Activated CD4-positive, alpha-beta memory T cell treated with anti-CD3 and anti-CD28 coated beads, Interleukin-2, amount 10 ng/mL, durations not matched to agents 7 days and 5 days (primary cell): ENCODE measurements around the gene ADAD1. TPM values are rescaled to one million over a fixed set of nuclear protein-coding genes. Genes with fewer than 3 reads are reported as not detected.
"Not testable (repeated sequence)": the region's sequence is repeated elsewhere in the genome, so short reads cannot be mapped to it uniquely, and the experiment has no call there.

ENCODE experiments used
- CTCF ChIA-PET: fragments of 350-600 bp; sonication (Branson Sonifier 250); formaldehyde crosslinking; loops from one replicate; lab custom pipeline; 2021; ENCODE audit warnings: antibody characterized with exemption, inconsistent platforms; lab: Charles Lee
- POLR2A ChIA-PET: fragments of 350-600 bp; sonication (Branson Sonifier 250); formaldehyde crosslinking; loops from one replicate; lab custom pipeline; 2021; ENCODE audit warnings: antibody characterized with exemption; lab: Charles Lee
- DNase-seq: peaks from one replicate; pipeline ENCODE4 v3.0.0-alpha.2; 2020
- H3K27ac Mint-ChIP-seq: one replicate; pipeline ENCODE4 v1.8.0; 2021; ENCODE audit warnings: mild to moderate bottlenecking, mixed read lengths
- H3K27me3 Mint-ChIP-seq: one replicate; pipeline ENCODE4 v1.8.0; 2021; ENCODE audit warnings: mixed read lengths
- H3K36me3 Mint-ChIP-seq: one replicate; pipeline ENCODE4 v1.8.0; 2021; ENCODE audit warnings: low read depth, mixed read lengths
- H3K4me1 Mint-ChIP-seq: one replicate; pipeline ENCODE4 v1.8.0; 2021; ENCODE audit warnings: mixed read lengths
- H3K4me3 Mint-ChIP-seq: one replicate; pipeline ENCODE4 v1.8.0; 2021; ENCODE audit warnings: mild to moderate bottlenecking, mixed read lengths
- H3K9me3 Mint-ChIP-seq: one replicate; pipeline ENCODE4 v1.8.0; 2021; ENCODE audit warnings: mixed read lengths
- total RNA-seq, 2 experiments: library from RNA; stranded (reverse); gene quantifications; one replicate each; pipeline ENCODE4 v1.2.3, GENCODE V29; 2021

The ADAD1 gene
- total RNA-seq, result not detected

GRCh38 chr4:122378711-122379110 lies at the start of gene ADAD1:
Gene ADAD1 (plus strand): TSS chr4:122379011. CDS start chr4:122380070, 1,059 bp downstream.
- H3K4me3 Mint-ChIP-seq, result no peak within 1 kb of the TSS
- no peaks in the 10 kb centered on the region for H3K27me3 Mint-ChIP-seq
- no peak for DNase-seq
- ChIA-PET CTCF (no interaction called here), POLR2A (no interaction called here)
- peaks cover 6% of the 10 kb centered on the region for H3K9me3 Mint-ChIP-seq
- no peaks in the 10 kb centered on the region for H3K36me3 Mint-ChIP-seq
- H3K4me1 Mint-ChIP-seq, result no peaks in the 10 kb centered on the region
- no peak within 1 kb of the TSS for H3K27ac Mint-ChIP-seq

GRCh38 chr4:122329876-122330565 lies 48.8 kb upstream of the ADAD1 start:
- Mint-ChIP-seq H3K36me3 (peaks cover 30% of the 10 kb centered on the region), H3K9me3 (no peaks in the 10 kb centered on the region), H3K4me1 (peaks cover 11% of the 10 kb centered on the region), H3K27ac (no peak overlapping the region), H3K4me3 (no peak overlapping the region), H3K27me3 (no peaks in the 10 kb centered on the region)
- CTCF ChIA-PET, result interaction anchor here (0.8 kb wide), 1 partner anchor 249 kb away, joined by 3 read pairs; no protein-coding TSS in a partner anchor
- DNase-seq, result no peak
- POLR2A ChIA-PET, result no interaction called here

GRCh38 chr4:122331195-122331594 lies 47.6 kb upstream of the ADAD1 start:
- H3K9me3 Mint-ChIP-seq, result no peaks in the 10 kb centered on the region
- no peak overlapping the region for H3K27ac Mint-ChIP-seq
- POLR2A ChIA-PET, result no interaction called here
- no peak for DNase-seq
- H3K36me3 Mint-ChIP-seq, result peaks cover 36% of the 10 kb centered on the region
- H3K4me3 Mint-ChIP-seq, result no peak overlapping the region
- CTCF ChIA-PET, result no interaction called here
- peaks cover 13% of the 10 kb centered on the region for H3K4me1 Mint-ChIP-seq
- no peaks in the 10 kb centered on the region for H3K27me3 Mint-ChIP-seq

GRCh38 chr4:122334828-122335227 lies 44.0 kb upstream of the ADAD1 start:
- Mint-ChIP-seq H3K36me3 (peaks cover 37% of the 10 kb centered on the region), H3K27me3 (no peaks in the 10 kb centered on the region), H3K4me3 (no peak overlapping the region), H3K27ac (no peak overlapping the region), H3K4me1 (peaks cover 13% of the 10 kb centered on the region), H3K9me3 (no peaks in the 10 kb centered on the region)
- DNase-seq, result no peak
- ChIA-PET CTCF (no interaction called here), POLR2A (no interaction called here)

GRCh38 chr4:122341886-122342285 lies 36.9 kb upstream of the ADAD1 start:
- no peak for DNase-seq
- Mint-ChIP-seq H3K36me3 (peaks cover 24% of the 10 kb centered on the region), H3K27me3 (no peaks in the 10 kb centered on the region), H3K4me3 (no peak overlapping the region), H3K4me1 (no peaks in the 10 kb centered on the region), H3K9me3 (no peaks in the 10 kb centered on the region), H3K27ac (no peak overlapping the region)
- CTCF ChIA-PET, result interaction anchor here (0.6 kb wide), 1 partner anchor 521 kb away, joined by 4 read pairs; no protein-coding TSS in a partner anchor
- POLR2A ChIA-PET, result no interaction called here

GRCh38 chr4:122346036-122346435 lies 32.8 kb upstream of the ADAD1 start:
- Mint-ChIP-seq H3K27me3 (no peaks in the 10 kb centered on the region), H3K27ac (no peak overlapping the region), H3K9me3 (no peaks in the 10 kb centered on the region), H3K4me3 (no peak overlapping the region), H3K4me1 (no peaks in the 10 kb centered on the region), H3K36me3 (peaks cover 51% of the 10 kb centered on the region)
- DNase-seq, result no peak
- POLR2A ChIA-PET, result interaction anchor here (0.6 kb wide), 1 partner anchor 169 kb away, joined by 3 read pairs; no protein-coding TSS in a partner anchor
- CTCF ChIA-PET, result no interaction called here

GRCh38 chr4:122346503-122346902 lies 32.3 kb upstream of the ADAD1 start:
- no peak for DNase-seq
- H3K4me3 Mint-ChIP-seq, result no peak overlapping the region
- peaks cover 54% of the 10 kb centered on the region for H3K36me3 Mint-ChIP-seq
- POLR2A ChIA-PET, result no interaction called here
- H3K4me1 Mint-ChIP-seq, result no peaks in the 10 kb centered on the region
- H3K9me3 Mint-ChIP-seq, result no peaks in the 10 kb centered on the region
- CTCF ChIA-PET, result interaction anchor here (1.2 kb wide), 1 partner anchor 232 kb away, joined by 3 read pairs; no protein-coding TSS in a partner anchor
- no peaks in the 10 kb centered on the region for H3K27me3 Mint-ChIP-seq
- H3K27ac Mint-ChIP-seq, result no peak overlapping the region

- DNase-seq, result no peak
- POLR2A ChIA-PET, result no interaction called here
- peaks cover 59% of the 10 kb centered on the region for H3K36me3 Mint-ChIP-seq
- no peak overlapping the region for H3K27ac Mint-ChIP-seq
- peaks cover 2% of the 10 kb centered on the region for H3K4me1 Mint-ChIP-seq
- no peaks in the 10 kb centered on the region for H3K9me3 Mint-ChIP-seq
- H3K27me3 Mint-ChIP-seq, result no peaks in the 10 kb centered on the region
- no peak overlapping the region for H3K4me3 Mint-ChIP-seq
- CTCF ChIA-PET, result no interaction called here
These were observed 22.4 kb upstream of the ADAD1 start for GRCh38 chr4:122356317-122356808.

GRCh38 chr4:122360754-122361153 lies 18.1 kb upstream of the ADAD1 start:
- no peak overlapping the region for H3K4me3 Mint-ChIP-seq
- ChIA-PET CTCF (no interaction called here), POLR2A (no interaction called here)
- DNase-seq, result no peak
- H3K27ac Mint-ChIP-seq, result no peak overlapping the region
- H3K9me3 Mint-ChIP-seq, result peaks cover 3% of the 10 kb centered on the region
- H3K36me3 Mint-ChIP-seq, result peaks cover 49% of the 10 kb centered on the region
- H3K27me3 Mint-ChIP-seq, result no peaks in the 10 kb centered on the region
- H3K4me1 Mint-ChIP-seq, result peaks cover 10% of the 10 kb centered on the region

GRCh38 chr4:122364700-122365404 lies 14.0 kb upstream of the ADAD1 start:
- Mint-ChIP-seq H3K27me3 (no peaks in the 10 kb centered on the region), H3K9me3 (peaks cover 17% of the 10 kb centered on the region), H3K4me3 (no peak overlapping the region), H3K4me1 (peaks cover 10% of the 10 kb centered on the region), H3K36me3 (peaks cover 36% of the 10 kb centered on the region), H3K27ac (no peak overlapping the region)
- POLR2A ChIA-PET, result interaction anchor here (1.6 kb wide), 1 partner anchor 10 kb away, joined by 3 read pairs; no protein-coding TSS in a partner anchor
- DNase-seq, result peak; percentile 58
- CTCF ChIA-PET, result interaction anchor here (0.6 to 3.2 kb wide), 3 partner anchors 12 to 213 kb away, joined by 3 to 9 read pairs (median 5); no protein-coding TSS in a partner anchor

GRCh38 chr4:122368786-122369185 lies 10.0 kb upstream of the ADAD1 start:
- H3K27ac Mint-ChIP-seq, POLR2A ChIA-PET, H3K4me3 Mint-ChIP-seq, CTCF ChIA-PET, H3K27me3 Mint-ChIP-seq, DNase-seq: not testable (repeated sequence)
- H3K36me3 Mint-ChIP-seq, result peaks cover 20% of the 10 kb centered on the region
- peaks cover 17% of the 10 kb centered on the region for H3K9me3 Mint-ChIP-seq
- H3K4me1 Mint-ChIP-seq, result peaks cover 11% of the 10 kb centered on the region

- Mint-ChIP-seq H3K4me3 (no peak overlapping the region), H3K36me3 (no peaks in the 10 kb centered on the region), H3K9me3 (peaks cover 6% of the 10 kb centered on the region), H3K27me3 (no peaks in the 10 kb centered on the region), H3K27ac (no peak overlapping the region), H3K4me1 (no peaks in the 10 kb centered on the region)
- ChIA-PET POLR2A (no interaction called here), CTCF (no interaction called here)
- DNase-seq, result no peak
These were observed 1.5 kb upstream of the ADAD1 start for GRCh38 chr4:122377352-122377751.

GRCh38 chr4:122379239-122379638 lies 428 bp downstream of the ADAD1 start:
- no peak for DNase-seq
- POLR2A ChIA-PET, result no interaction called here
- no peaks in the 10 kb centered on the region for H3K27me3 Mint-ChIP-seq
- CTCF ChIA-PET, result no interaction called here
- peaks cover 6% of the 10 kb centered on the region for H3K9me3 Mint-ChIP-seq
- no peak overlapping the region for H3K27ac Mint-ChIP-seq
- no peak overlapping the region for H3K4me3 Mint-ChIP-seq
- H3K4me1 Mint-ChIP-seq, result no peaks in the 10 kb centered on the region
- H3K36me3 Mint-ChIP-seq, result no peaks in the 10 kb centered on the region
